ENCODE measurements around the gene SLC25A51.
"Not testable (repeated sequence)": the region's sequence is repeated elsewhere in the genome, so short reads cannot be mapped to it uniquely, and the experiment has no call there.

The SLC25A51 gene

DNA sequence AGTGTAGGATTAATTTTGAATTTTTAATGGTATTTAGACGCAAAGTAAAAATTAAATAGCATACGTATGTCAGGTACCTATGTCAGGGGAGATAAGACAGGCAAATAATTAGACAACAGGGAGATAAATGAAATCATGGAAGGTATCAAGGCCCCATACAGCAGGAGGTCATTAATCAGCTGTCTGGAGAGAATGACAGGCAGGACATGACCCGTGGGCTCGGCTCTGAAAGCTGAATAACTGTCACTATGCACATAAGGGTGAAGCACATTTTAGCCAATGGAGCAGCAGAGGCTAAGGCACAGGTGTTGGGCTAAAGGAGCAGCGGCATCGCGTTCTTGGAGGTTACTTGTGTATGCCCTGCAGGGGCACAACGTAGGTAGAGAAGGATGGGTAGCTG is 11.9 kb downstream of the SLC25A51 start:
- TF ChIP-seq RARB (CRISPR knock-in tag; IDR thresholded peaks at IDR 0.05) (no peak), GLIS3 (CRISPR knock-in tag; IDR thresholded peaks at IDR 0.05) (no peak), OSR1 (CRISPR knock-in tag; IDR thresholded peaks at IDR 0.05) (no peak), PPARA (CRISPR knock-in tag; IDR thresholded peaks at IDR 0.05; ENCODE audit: borderline replicate concordance) (no peak), ARNTL (CRISPR knock-in tag; IDR thresholded peaks at IDR 0.05; ENCODE audit: borderline replicate concordance, low read depth) (no peak), ZFP30 (CRISPR knock-in tag; IDR thresholded peaks at IDR 0.05) (no peak), TOX (CRISPR knock-in tag; IDR thresholded peaks at IDR 0.05; ENCODE audit: borderline replicate concordance) (no peak), ZNF70 (CRISPR knock-in tag; IDR thresholded peaks at IDR 0.05) (no peak), ZNF565 (CRISPR knock-in tag; conservative IDR thresholded peaks at IDR 0.05; ENCODE audit: low read depth) (no peak), ZNF8 (CRISPR knock-in tag; IDR thresholded peaks at IDR 0.05) (no peak), ZC3H10 (CRISPR knock-in tag; IDR thresholded peaks at IDR 0.05) (no peak), SNAI2 (CRISPR knock-in tag; IDR thresholded peaks at IDR 0.05) (no peak), ISL1 (CRISPR knock-in tag; IDR thresholded peaks at IDR 0.05) (no peak), ZFP3 (CRISPR knock-in tag; IDR thresholded peaks at IDR 0.05) (no peak), BACH2 (CRISPR knock-in tag; IDR thresholded peaks at IDR 0.05; ENCODE audit: borderline replicate concordance) (no peak), TCF4 (CRISPR knock-in tag; IDR thresholded peaks at IDR 0.05; ENCODE audit: borderline replicate concordance) (no peak)
- TF ChIP-seq, protein P1, sequence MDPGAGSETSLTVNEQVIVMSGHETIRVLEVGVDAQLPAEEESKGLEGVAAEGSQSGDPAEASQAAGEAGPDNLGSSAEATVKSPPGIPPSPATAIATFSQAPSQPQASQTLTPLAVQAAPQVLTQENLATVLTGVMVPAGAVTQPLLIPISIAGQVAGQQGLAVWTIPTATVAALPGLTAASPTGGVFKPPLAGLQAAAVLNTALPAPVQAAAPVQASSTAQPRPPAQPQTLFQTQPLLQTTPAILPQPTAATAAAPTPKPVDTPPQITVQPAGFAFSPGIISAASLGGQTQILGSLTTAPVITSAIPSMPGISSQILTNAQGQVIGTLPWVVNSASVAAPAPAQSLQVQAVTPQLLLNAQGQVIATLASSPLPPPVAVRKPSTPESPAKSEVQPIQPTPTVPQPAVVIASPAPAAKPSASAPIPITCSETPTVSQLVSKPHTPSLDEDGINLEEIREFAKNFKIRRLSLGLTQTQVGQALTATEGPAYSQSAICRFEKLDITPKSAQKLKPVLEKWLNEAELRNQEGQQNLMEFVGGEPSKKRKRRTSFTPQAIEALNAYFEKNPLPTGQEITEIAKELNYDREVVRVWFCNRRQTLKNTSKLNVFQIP (CRISPR knock-in tag; IDR thresholded peaks at IDR 0.05; ENCODE audit: borderline replicate concordance, low read depth) = no peak
- TF ChIP-seq, protein P2, sequence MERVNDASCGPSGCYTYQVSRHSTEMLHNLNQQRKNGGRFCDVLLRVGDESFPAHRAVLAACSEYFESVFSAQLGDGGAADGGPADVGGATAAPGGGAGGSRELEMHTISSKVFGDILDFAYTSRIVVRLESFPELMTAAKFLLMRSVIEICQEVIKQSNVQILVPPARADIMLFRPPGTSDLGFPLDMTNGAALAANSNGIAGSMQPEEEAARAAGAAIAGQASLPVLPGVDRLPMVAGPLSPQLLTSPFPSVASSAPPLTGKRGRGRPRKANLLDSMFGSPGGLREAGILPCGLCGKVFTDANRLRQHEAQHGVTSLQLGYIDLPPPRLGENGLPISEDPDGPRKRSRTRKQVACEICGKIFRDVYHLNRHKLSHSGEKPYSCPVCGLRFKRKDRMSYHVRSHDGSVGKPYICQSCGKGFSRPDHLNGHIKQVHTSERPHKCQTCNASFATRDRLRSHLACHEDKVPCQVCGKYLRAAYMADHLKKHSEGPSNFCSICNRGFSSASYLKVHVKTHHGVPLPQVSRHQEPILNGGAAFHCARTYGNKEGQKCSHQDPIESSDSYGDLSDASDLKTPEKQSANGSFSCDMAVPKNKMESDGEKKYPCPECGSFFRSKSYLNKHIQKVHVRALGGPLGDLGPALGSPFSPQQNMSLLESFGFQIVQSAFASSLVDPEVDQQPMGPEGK (CRISPR knock-in tag; IDR thresholded peaks at IDR 0.05; ENCODE audit: borderline replicate concordance) = no peak
- TF ChIP-seq, protein P3, sequence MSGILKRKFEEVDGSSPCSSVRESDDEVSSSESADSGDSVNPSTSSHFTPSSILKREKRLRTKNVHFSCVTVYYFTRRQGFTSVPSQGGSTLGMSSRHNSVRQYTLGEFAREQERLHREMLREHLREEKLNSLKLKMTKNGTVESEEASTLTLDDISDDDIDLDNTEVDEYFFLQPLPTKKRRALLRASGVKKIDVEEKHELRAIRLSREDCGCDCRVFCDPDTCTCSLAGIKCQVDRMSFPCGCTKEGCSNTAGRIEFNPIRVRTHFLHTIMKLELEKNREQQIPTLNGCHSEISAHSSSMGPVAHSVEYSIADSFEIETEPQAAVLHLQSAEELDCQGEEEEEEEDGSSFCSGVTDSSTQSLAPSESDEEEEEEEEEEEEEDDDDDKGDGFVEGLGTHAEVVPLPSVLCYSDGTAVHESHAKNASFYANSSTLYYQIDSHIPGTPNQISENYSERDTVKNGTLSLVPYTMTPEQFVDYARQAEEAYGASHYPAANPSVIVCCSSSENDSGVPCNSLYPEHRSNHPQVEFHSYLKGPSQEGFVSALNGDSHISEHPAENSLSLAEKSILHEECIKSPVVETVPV (CRISPR knock-in tag; IDR thresholded peaks at IDR 0.05) = no peak
- TF ChIP-seq, protein P4, sequence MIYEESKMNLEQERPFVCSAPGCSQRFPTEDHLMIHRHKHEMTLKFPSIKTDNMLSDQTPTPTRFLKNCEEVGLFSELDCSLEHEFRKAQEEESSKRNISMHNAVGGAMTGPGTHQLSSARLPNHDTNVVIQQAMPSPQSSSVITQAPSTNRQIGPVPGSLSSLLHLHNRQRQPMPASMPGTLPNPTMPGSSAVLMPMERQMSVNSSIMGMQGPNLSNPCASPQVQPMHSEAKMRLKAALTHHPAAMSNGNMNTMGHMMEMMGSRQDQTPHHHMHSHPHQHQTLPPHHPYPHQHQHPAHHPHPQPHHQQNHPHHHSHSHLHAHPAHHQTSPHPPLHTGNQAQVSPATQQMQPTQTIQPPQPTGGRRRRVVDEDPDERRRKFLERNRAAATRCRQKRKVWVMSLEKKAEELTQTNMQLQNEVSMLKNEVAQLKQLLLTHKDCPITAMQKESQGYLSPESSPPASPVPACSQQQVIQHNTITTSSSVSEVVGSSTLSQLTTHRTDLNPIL (CRISPR knock-in tag; IDR thresholded peaks at IDR 0.05; ENCODE audit: low read depth) = no peak
- ATAC-seq = no peak

DNA sequence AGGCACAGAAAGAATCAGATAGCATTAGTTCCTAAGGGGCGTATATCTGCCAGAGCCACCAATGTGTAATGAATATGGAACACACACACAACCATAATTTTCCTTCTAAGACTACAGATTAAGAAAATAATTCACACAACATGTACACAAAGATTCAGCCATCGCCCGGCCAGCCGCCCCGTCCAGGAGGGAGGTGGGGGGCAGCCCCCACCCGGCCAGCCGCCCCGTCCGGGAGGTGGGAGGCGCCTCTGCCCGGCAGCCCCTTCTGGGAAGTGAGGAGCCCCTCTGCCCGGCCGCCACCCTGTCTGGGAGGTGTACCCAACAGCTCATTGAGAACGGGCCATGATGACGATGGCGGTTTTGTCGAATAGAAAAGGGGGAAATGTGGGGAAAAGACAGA is 12.9 kb downstream of the SLC25A51 start:
- ATAC-seq = not testable (repeated sequence)

DNA sequence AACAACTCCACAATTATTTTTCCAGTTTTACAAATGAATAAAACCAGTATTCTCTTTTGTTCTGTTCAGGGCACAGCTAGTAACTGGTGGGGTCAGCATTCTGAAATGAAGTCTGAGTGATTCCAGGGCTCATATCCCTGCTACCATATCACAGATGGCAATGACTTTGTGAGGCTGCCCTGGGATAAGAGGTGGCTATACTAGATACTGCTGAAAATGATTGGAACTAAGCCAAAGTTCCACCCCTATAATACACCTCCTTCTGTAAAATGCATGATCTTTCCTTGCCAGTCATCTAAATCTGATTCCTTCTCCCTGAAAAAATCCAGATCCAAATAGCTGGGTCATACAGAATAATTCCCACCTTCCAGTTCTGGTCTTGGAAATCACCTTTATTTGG is 14.4 kb downstream of the SLC25A51 start:
- TF ChIP-seq, protein P3 (CRISPR knock-in tag; IDR thresholded peaks at IDR 0.05) = no peak
- no peak for TF ChIP-seq ZNF70 (CRISPR knock-in tag; IDR thresholded peaks at IDR 0.05)
- TF ChIP-seq, protein P4 (CRISPR knock-in tag; IDR thresholded peaks at IDR 0.05; ENCODE audit: low read depth) = no peak
- TF ChIP-seq ZC3H10 (CRISPR knock-in tag; IDR thresholded peaks at IDR 0.05) = no peak
- TF ChIP-seq, protein P1 (CRISPR knock-in tag; IDR thresholded peaks at IDR 0.05; ENCODE audit: borderline replicate concordance, low read depth) = no peak
- TF ChIP-seq RARB (CRISPR knock-in tag; IDR thresholded peaks at IDR 0.05) = no peak
- no peak for TF ChIP-seq ESRRG (CRISPR knock-in tag; IDR thresholded peaks at IDR 0.05)
- no peak for TF ChIP-seq OSR1 (CRISPR knock-in tag; IDR thresholded peaks at IDR 0.05)
- TF ChIP-seq TCF4 (CRISPR knock-in tag; IDR thresholded peaks at IDR 0.05; ENCODE audit: borderline replicate concordance) = no peak
- ATAC-seq = no peak

DNA sequence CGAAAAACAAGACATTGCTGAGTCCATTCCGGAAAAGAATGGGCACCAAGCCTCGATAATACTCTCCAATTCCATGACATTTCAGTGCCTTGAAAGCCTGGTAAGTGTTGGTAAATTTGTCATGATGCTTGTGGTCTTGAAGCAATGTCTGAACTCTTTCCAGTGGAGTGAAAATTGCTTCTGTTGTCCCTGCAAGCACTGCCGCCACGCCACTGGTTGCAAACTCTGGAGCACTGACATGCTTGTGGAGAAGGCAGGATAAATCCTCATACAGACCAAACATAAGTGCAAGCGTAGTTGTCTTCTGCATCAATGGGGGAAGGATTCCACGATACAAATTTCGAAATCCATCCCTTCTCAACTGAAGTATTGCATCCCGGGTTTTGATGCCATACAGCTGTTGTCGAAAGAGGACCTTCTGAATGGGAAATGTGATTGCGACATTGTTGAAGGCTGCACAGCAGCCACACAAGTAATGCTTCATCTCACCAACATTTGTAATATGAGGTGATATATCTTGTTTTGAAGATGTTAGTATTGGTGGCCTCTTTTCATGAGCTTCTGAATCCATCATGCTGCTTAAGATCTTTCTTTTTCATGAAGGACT is 15.8 kb downstream of the SLC25A51 start:
- ATAC-seq = not testable (repeated sequence)

Measured in SK-N-SH treated with all-trans-retinoic acid at 6 μM for 48 hours (cell line).